Prostate gland (tissue), 2 donors: Measurements from ENCODE around the gene RPP14. TPM values are rescaled to one million over a fixed set of nuclear protein-coding genes. Genes with fewer than 3 reads are reported as not detected.

Experiments used
- DNase-seq: peaks from one replicate; pipeline ENCODE4 v3.0.0-alpha.2; 2019; ENCODE audit warnings: low spot score
- H3K27ac ChIP-seq, 2 donors: fragments of 200-600 bp; sonication (generic); 2 replicates each; pipeline ENCODE4 v1.5.1; 2017 to 2019
- H3K27me3 ChIP-seq: fragments of 200-600 bp; sonication (generic); replicated peaks from 2 replicates; pipeline ENCODE4 v1.5.1; 2019; ENCODE audit not compliant: insufficient read depth
- H3K36me3 ChIP-seq, 2 donors: fragments of 200-600 bp; sonication (generic); 1 replicate in 1 of 2; 2 replicates in 1 of 2; pipeline versions ENCODE4 v1.5.1 to v1.8.1; 2017 to 2019
- H3K4me1 ChIP-seq: fragments of 200-600 bp; sonication (generic); replicated peaks from 2 replicates; pipeline ENCODE4 v1.5.1; 2019
- H3K4me3 ChIP-seq, 2 donors: fragments of 200-600 bp; sonication (generic); 2 replicates each; pipeline ENCODE4 v1.5.1; 2017 to 2019
- H3K9me3 ChIP-seq: fragments of 200-600 bp; sonication (generic); 2 replicates; pipeline ENCODE4 v1.5.1; 2017
- POLR2A ChIP-seq: fragments of 450-650 bp; IDR thresholded peaks from one replicate; pipeline ENCODE4 v1.6.1; 2016; ENCODE audit warnings: antibody characterized with exemption, mild to moderate bottlenecking
- POLR2AphosphoS5 ChIP-seq: sonication (generic); formaldehyde crosslinking; IDR thresholded peaks from one replicate; pipeline ENCODE4 v1.6.1; 2017; ENCODE audit warnings: antibody characterized with exemption
- WGBS: methylation state at CpG from one replicate; pipeline ENCODE4 v1.1.5; 2018; 5-methylcytosine and 5-hydroxymethylcytosine counted together
- intact Hi-C: fragments of 100-400 bp; cut with DNase I; formaldehyde crosslinking; loops from one replicate; pipeline ENCODE4 v1.14.2; 2022
- total RNA-seq, 2 donors: library from RNA; depleted of rRNA; stranded (reverse); fragments of >200 nt; gene quantifications; one replicate each; pipeline ENCODE4 v1.1.0, GENCODE V29; 2016
- TF ChIP-seq, protein P1 (sequence below), 4 experiments: fragments of 200-600 bp in 2 of 4; fragments of 450-650 bp in 2 of 4; sonication (generic) in 2 of 4; IDR thresholded peaks; 1 replicate in 3 of 4; 2 replicates in 1 of 4; pipeline ENCODE4 v1.5.1; 2016 to 2019; ENCODE audit warnings: antibody characterized with exemption in 4 of 4, mild to moderate bottlenecking in 2 of 4, moderate library complexity in 2 of 4

The RPP14 gene
- total RNA-seq, 2 donors from 2014 or later, result 7.1 to 12.5 TPM

DNA sequence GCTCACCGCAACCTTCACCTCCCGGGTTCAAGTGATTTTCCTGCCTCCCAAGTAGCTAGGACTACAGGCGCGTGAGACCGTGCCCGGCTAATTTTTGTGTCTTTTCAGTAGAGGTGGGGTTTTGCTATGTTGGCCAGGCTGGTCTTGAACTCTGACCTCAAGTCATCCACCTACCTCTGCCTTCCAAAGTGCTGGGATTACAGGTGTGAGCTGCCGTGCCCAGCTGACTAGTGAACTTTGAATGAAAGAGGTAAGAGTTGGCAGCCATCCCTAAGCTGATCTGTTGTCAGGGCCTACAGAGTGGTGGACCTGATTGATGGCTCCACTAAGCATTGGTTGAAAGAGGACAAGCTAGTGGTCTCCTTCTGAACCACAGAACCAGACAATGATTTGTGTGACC, 41.9 kb downstream of the RPP14 start:
- 89% methylated on average over 7 of the region's 7 CpGs for WGBS
- TF ChIP-seq, protein P1, sequence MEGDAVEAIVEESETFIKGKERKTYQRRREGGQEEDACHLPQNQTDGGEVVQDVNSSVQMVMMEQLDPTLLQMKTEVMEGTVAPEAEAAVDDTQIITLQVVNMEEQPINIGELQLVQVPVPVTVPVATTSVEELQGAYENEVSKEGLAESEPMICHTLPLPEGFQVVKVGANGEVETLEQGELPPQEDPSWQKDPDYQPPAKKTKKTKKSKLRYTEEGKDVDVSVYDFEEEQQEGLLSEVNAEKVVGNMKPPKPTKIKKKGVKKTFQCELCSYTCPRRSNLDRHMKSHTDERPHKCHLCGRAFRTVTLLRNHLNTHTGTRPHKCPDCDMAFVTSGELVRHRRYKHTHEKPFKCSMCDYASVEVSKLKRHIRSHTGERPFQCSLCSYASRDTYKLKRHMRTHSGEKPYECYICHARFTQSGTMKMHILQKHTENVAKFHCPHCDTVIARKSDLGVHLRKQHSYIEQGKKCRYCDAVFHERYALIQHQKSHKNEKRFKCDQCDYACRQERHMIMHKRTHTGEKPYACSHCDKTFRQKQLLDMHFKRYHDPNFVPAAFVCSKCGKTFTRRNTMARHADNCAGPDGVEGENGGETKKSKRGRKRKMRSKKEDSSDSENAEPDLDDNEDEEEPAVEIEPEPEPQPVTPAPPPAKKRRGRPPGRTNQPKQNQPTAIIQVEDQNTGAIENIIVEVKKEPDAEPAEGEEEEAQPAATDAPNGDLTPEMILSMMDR (IDR thresholded peaks at IDR 0.05), result no peak
- TF ChIP-seq POLR2AphosphoS5 (no peak), POLR2A (no peak)
- intact Hi-C loops, result no loop called here
- H3K36me3 ChIP-seq, result no peaks in the 10 kb centered on the region
- no peak for DNase-seq
- no peaks in the 10 kb centered on the region for H3K27me3 ChIP-seq
- H3K4me3 ChIP-seq, result no peak overlapping the region
- H3K27ac ChIP-seq, result no peak overlapping the region
- H3K9me3 ChIP-seq, result no peaks in the 10 kb centered on the region
- H3K4me1 ChIP-seq, result no peaks in the 10 kb centered on the region

DNA sequence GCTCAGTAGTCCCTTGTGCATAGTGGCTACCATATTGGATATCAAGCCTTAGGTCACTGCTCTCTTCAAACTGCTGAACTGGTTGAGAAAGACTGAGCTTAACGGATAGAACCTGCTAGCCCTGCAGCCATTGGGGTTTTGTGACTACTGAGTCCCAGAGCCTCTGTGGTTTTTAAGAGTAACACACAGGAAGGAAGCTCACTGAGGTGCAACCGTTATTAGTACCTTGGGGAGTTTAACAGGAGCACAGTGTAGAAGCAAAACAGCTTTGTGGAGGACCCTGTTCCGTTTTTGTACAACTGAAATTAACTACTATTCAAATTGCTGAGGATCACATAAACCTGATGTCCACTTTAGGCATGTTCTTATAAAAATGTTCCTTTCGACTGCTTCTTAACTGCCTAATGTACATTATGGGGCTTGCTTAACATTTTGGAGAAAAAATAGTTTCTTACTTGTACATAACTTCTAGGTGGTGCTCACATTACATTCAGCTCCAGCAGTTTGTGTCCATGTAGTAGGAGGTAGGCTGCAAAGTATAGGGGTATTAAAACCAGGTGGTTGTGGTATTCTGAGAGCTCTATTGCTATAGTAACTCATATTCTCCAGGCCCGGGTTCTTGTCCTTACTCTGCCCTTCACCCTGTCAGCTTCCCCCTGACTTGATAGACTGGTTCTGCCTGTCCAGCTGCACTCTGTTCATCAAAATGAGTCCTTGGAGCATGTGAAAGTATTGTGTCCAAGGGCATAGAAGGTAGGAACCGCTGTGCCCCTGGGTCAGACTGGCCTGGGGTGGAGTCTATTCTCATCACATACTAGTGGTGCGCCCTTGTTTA, 44.0 kb downstream of the RPP14 start:
- no peaks in the 10 kb centered on the region for H3K9me3 ChIP-seq
- 71% methylated on average over 7 of the region's 7 CpGs for WGBS
- no peak for DNase-seq

DNA sequence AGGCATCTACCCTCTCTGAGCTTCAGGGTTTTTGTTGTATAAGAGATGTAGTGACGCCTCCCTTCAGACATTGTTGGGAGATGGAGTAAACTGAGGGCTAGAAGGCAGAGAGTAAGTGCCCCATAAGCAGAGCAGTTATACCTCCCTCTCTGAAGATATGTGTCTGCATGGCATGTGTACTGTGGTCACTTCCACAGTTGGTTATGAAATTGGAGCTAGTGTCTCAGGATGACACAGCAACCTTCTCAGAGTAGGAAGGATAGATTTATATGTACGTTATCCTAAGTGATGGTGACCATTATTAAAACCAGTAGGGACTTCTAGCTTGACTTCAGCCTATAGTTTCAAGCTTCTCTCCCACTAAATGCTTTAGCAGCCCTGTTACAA, 44.6 kb downstream of the RPP14 start:
- no peaks in the 10 kb centered on the region for H3K36me3 ChIP-seq
- DNase-seq, result no peak
- H3K27ac ChIP-seq, result no peak overlapping the region
- no peaks in the 10 kb centered on the region for H3K27me3 ChIP-seq
- no peak for TF ChIP-seq POLR2AphosphoS5
- TF ChIP-seq POLR2A, result no peak
- TF ChIP-seq, protein P1 (IDR thresholded peaks at IDR 0.05), result no peak
- H3K4me1 ChIP-seq, result no peaks in the 10 kb centered on the region
- no peaks in the 10 kb centered on the region for H3K9me3 ChIP-seq
- 94% methylated on average over 2 of the region's 2 CpGs for WGBS
- intact Hi-C loops, result no loop called here
- no peak overlapping the region for H3K4me3 ChIP-seq

More for the DNA sequence above, 44.0 kb downstream of the RPP14 start:
- H3K4me1 ChIP-seq, result no peaks in the 10 kb centered on the region
- intact Hi-C loops, result no loop called here
- H3K27ac ChIP-seq, result no peak overlapping the region
- TF ChIP-seq POLR2A (no peak), POLR2AphosphoS5 (no peak)
- TF ChIP-seq, protein P1 (IDR thresholded peaks at IDR 0.05), result no peak
- no peak overlapping the region for H3K4me3 ChIP-seq
- no peaks in the 10 kb centered on the region for H3K27me3 ChIP-seq
- no peaks in the 10 kb centered on the region for H3K36me3 ChIP-seq

DNA sequence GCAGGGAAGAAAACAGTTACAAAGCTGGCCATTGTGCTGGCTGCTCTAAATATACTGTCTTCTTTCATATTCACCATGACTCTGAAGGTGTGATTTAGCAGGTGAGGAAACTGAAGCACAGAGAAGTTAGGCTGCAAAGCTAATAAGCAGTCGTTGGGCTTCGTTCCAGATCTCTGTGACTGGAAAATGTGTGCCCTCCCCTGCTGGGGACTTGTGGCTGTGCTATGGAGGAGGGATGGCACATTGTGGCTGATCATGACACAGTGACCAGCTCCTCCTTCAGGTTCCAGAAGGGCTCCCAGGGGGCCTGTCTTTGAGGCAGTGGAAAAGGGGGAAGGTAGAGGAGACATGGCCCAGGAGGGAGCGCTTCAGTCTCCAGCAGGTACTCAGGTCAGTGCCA, 45.9 kb downstream of the RPP14 start:
- intact Hi-C loops, result no loop called here
- Histone ChIP-seq H3K9me3 (no peaks in the 10 kb centered on the region), H3K4me1 (no peaks in the 10 kb centered on the region), H3K27ac (no peak overlapping the region), H3K36me3 (no peaks in the 10 kb centered on the region), H3K27me3 (no peaks in the 10 kb centered on the region), H3K4me3 (no peak overlapping the region)
- DNase-seq, result no peak
- TF ChIP-seq POLR2A, result no peak
- TF ChIP-seq, protein P1 (IDR thresholded peaks at IDR 0.05), result no peak
- TF ChIP-seq POLR2AphosphoS5, result no peak
- WGBS, result 83% methylated on average over 3 of the region's 3 CpGs

DNA sequence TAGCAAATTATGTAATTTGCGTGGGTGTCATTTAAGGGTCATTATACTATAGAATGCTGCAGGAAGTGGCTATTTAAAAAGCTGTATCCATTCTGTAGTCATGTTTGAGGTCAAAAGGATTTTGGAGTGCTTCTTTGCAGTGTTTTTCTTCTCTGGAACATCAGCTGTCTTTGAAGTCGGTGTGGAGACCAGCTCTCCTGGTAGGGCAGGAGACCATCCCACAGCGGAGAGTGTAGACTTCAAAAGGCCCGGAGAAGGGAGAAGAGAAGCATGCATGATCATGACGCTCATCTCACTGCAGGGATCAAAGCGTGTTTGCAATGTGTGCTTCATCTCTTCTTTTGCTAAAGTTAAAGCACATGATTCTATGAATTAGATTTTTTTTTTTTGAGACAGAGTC, 46.6 kb downstream of the RPP14 start:
- H3K36me3 ChIP-seq, result no peaks in the 10 kb centered on the region
- no peak for TF ChIP-seq POLR2AphosphoS5
- no peaks in the 10 kb centered on the region for H3K9me3 ChIP-seq
- H3K27me3 ChIP-seq, result no peaks in the 10 kb centered on the region
- H3K4me1 ChIP-seq, result no peaks in the 10 kb centered on the region
- intact Hi-C loops, result no loop called here
- H3K4me3 ChIP-seq, result no peak overlapping the region
- no peak overlapping the region for H3K27ac ChIP-seq
- 87% methylated on average over 6 of the region's 6 CpGs for WGBS
- no peak for DNase-seq
